ENCODE data around the gene UGCG.

UGCG gene

GRCh38 chr9:111891910-111892499, 4.6 kb upstream of the UGCG start:
- no peaks in the 10 kb centered on the region for H3K27me3 Mint-ChIP-seq (ENCODE audit: low read depth)
- H3K27ac Mint-ChIP-seq, result peak overlapping the region in 2 of 3 experiments; percentile 10 to 44
- H3K36me3 Mint-ChIP-seq (ENCODE audit: low read depth), result no peaks in the 10 kb centered on the region
- H3K4me1 Mint-ChIP-seq, result peaks cover 5% of the 10 kb centered on the region
- no peak overlapping the region for H3K4me3 Mint-ChIP-seq
- H3K9me3 Mint-ChIP-seq, result no peaks in the 10 kb centered on the region
- TF ChIP-seq, protein P1, sequence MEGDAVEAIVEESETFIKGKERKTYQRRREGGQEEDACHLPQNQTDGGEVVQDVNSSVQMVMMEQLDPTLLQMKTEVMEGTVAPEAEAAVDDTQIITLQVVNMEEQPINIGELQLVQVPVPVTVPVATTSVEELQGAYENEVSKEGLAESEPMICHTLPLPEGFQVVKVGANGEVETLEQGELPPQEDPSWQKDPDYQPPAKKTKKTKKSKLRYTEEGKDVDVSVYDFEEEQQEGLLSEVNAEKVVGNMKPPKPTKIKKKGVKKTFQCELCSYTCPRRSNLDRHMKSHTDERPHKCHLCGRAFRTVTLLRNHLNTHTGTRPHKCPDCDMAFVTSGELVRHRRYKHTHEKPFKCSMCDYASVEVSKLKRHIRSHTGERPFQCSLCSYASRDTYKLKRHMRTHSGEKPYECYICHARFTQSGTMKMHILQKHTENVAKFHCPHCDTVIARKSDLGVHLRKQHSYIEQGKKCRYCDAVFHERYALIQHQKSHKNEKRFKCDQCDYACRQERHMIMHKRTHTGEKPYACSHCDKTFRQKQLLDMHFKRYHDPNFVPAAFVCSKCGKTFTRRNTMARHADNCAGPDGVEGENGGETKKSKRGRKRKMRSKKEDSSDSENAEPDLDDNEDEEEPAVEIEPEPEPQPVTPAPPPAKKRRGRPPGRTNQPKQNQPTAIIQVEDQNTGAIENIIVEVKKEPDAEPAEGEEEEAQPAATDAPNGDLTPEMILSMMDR (IDR thresholded peaks at IDR 0.05; ENCODE audit: unreplicated experiment in 3 of 3), result no peak

- Mint-ChIP-seq H3K4me1 (peaks cover 5% of the 10 kb centered on the region), H3K36me3 (ENCODE audit: low read depth) (no peaks in the 10 kb centered on the region), H3K27me3 (ENCODE audit: low read depth) (no peaks in the 10 kb centered on the region), H3K27ac (no peak overlapping the region), H3K9me3 (no peaks in the 10 kb centered on the region), H3K4me3 (peak overlapping the region in 1 of 3 experiments; percentile 93)
- TF ChIP-seq, protein P1 (IDR thresholded peaks at IDR 0.05; ENCODE audit: unreplicated experiment in 3 of 3), result no peak
Observed at GRCh38 chr9:111896942-111897600, 457 bp downstream of the UGCG start.

DNA sequence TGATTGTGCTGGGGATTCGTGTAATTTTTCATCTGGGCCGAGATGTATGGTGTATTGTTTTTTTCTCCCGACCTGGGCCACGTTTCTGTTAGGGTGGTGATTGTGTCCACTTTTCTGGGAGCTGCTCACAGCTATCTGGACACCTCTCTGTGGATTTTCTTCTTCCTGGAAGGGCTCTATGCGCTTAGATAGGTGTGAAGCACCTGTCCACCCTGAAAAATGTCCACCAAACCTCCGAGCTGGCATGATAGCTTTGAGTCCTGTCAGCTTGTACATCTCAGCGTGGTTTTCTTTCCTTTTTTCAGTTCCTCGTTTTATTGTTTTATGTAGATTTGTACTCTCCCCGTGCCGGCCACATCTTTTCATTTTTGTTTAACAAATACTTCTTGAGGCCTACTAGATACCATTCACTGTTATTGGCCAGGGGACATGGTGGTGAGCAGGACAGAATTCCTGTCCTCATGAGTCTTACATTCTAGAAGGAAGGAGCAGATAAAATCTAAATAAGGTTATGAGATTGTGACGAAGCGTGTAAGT, 1.1 kb downstream of the UGCG start:
- no peak overlapping the region for H3K27ac Mint-ChIP-seq
- peaks cover 5% of the 10 kb centered on the region for H3K4me1 Mint-ChIP-seq
- TF ChIP-seq, protein P1 (IDR thresholded peaks at IDR 0.05; ENCODE audit: unreplicated experiment in 3 of 3), result no peak

GRCh38 chr9:111898331-111899096, 1.9 kb downstream of the UGCG start:
- Mint-ChIP-seq H3K36me3 (ENCODE audit: low read depth) (no peaks in the 10 kb centered on the region), H3K27me3 (ENCODE audit: low read depth) (no peaks in the 10 kb centered on the region), H3K4me3 (no peak overlapping the region), H3K27ac (no peak overlapping the region), H3K4me1 (peaks cover 5% of the 10 kb centered on the region), H3K9me3 (no peaks in the 10 kb centered on the region)
- TF ChIP-seq, protein P1 (IDR thresholded peaks at IDR 0.05; ENCODE audit: unreplicated experiment in 3 of 3), result no peak

More for the DNA sequence above, 1.1 kb downstream of the UGCG start:
- Mint-ChIP-seq H3K36me3 (ENCODE audit: low read depth) (no peaks in the 10 kb centered on the region), H3K9me3 (no peaks in the 10 kb centered on the region), H3K4me3 (no peak overlapping the region), H3K27me3 (ENCODE audit: low read depth) (no peaks in the 10 kb centered on the region)

GRCh38 chr9:111900151-111900857, 3.7 kb downstream of the UGCG start:
- Mint-ChIP-seq H3K4me3 (peak overlapping the region in 2 of 3 experiments; percentile 42 to 56), H3K36me3 (ENCODE audit: low read depth) (no peaks in the 10 kb centered on the region), H3K27me3 (ENCODE audit: low read depth) (no peaks in the 10 kb centered on the region), H3K4me1 (peaks cover 17% of the 10 kb centered on the region), H3K27ac (peak overlapping the region in 1 of 3 experiments; percentile 23), H3K9me3 (no peaks in the 10 kb centered on the region)
- TF ChIP-seq, protein P1 (IDR thresholded peaks at IDR 0.05; ENCODE audit: unreplicated experiment in 3 of 3), result no peak
